Measurements from ENCODE around the gene TICAM2.

DNA sequence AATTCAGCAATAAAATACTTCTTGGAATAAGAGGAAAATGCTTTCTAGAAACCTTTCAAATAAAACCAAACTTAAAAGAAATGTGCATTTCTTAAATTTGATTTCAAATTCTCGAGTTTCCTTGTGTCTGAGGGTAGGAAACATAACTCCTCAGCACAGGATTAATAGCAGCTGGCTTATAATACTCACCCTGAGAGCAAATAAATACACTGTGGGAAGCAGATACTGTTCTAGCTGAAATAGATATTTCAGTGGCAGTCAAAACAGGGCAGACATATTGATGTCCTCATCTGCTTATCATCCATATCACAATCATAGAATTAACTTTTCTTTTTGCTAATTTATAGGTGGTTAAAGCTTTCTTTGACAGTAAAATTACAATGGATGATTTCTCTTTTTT is 33.6 kb downstream of the TICAM2 start:
- TF ChIP-seq CTCF (IDR thresholded peaks at IDR 0.05; ENCODE audit: insufficient read depth, low read length, poor library complexity, severe bottlenecking): no peak
- TF ChIP-seq EZH2phosphoT487 (conservative IDR thresholded peaks at IDR 0.05; ENCODE audit: low read length): no peak
